SU-DHL-6 (cell line): ENCODE data around the gene OSBP2.

Experiments
- H2AFZ ChIP-seq: fragments of 200-600 bp; sonication (generic); 2 replicates; pipeline ENCODE4 v1.6.1; 2014; ENCODE audit warnings: low read depth, mild to moderate bottlenecking, moderate library complexity, mixed read lengths, antibody characterized with exemption, low read length; ENCODE audit not compliant: severe bottlenecking
- H3F3A ChIP-seq: fragments of 200-600 bp; shearing (Covaris generic); 2 replicates; pipeline ENCODE4 v1.6.0; 2016; ENCODE audit warnings: antibody characterized with exemption, mild to moderate bottlenecking; ENCODE audit not compliant: insufficient read depth
- H3K27ac ChIP-seq: fragments of 200-600 bp; sonication (generic); 2 replicates; pipeline ENCODE4 v1.5.1; 2016; ENCODE audit warnings: low read depth, mild to moderate bottlenecking, low read length, moderate library complexity, mixed read lengths
- H3K27me3 ChIP-seq: fragments of 200-600 bp; sonication (generic), shearing (Covaris generic); 2 replicates; pipeline ENCODE4 v1.6.0; 2014; ENCODE audit warnings: mild to moderate bottlenecking, low read length
- H3K36me3 ChIP-seq: fragments of 200-600 bp; sonication (generic); 2 replicates; pipeline ENCODE4 v1.6.1; 2014; ENCODE audit warnings: mild to moderate bottlenecking, low read length, mixed read lengths
- H3K4me2 ChIP-seq: fragments of 300-600, 200-600 bp; shearing (Covaris generic), sonication (generic); 2 replicates; pipeline ENCODE4 v1.6.0; 2014; ENCODE audit warnings: low read length, low read depth, mild to moderate bottlenecking; ENCODE audit not compliant: poor library complexity, severe bottlenecking
- H3K4me3 ChIP-seq: fragments of 200-600 bp; sonication (generic); 2 replicates; pipeline ENCODE4 v1.5.1; 2014; ENCODE audit warnings: antibody characterized with exemption, low read length, mild to moderate bottlenecking, mixed read lengths; ENCODE audit not compliant: insufficient read depth, poor library complexity, severe bottlenecking
- H3K79me2 ChIP-seq: fragments of 200-600 bp; sonication (generic); 2 replicates; pipeline ENCODE4 v1.6.1; 2014; ENCODE audit warnings: mild to moderate bottlenecking, low read length, moderate library complexity; ENCODE audit not compliant: insufficient read depth
- H3K9ac ChIP-seq: fragments of 200-600 bp; sonication (generic); 2 replicates; pipeline ENCODE4 v1.7.0; 2014; ENCODE audit warnings: mild to moderate bottlenecking, low read length
- H3K9me2 ChIP-seq: fragments of 200-600 bp; sonication (generic); replicated peaks from 2 replicates; pipeline ENCODE4 v1.6.1; 2014; ENCODE audit warnings: low read length; ENCODE audit not compliant: insufficient read depth
- H3K9me3 ChIP-seq: fragments of 200-600 bp; sonication (generic); 2 replicates; pipeline ENCODE4 v1.6.1; 2014; ENCODE audit warnings: low read length, mixed read lengths; ENCODE audit not compliant: insufficient read depth
- H4K20me1 ChIP-seq: fragments of 200-600 bp; sonication (generic); 2 replicates; pipeline ENCODE4 v1.6.1; 2014; ENCODE audit warnings: low read depth, mild to moderate bottlenecking, antibody characterized with exemption, low read length, moderate library complexity, mixed read lengths
- CTCF ChIP-seq: fragments of 200-600 bp; sonication (generic); IDR thresholded peaks from one replicate; pipeline ENCODE4 v1.5.1; 2017; ENCODE audit warnings: antibody characterized with exemption, mild to moderate bottlenecking, low read length, moderate library complexity; ENCODE audit not compliant: insufficient read depth, poor library complexity, severe bottlenecking
- EZH2phosphoT487 ChIP-seq: fragments of 200-600 bp; sonication (generic), shearing (Covaris generic); conservative IDR thresholded peaks from 2 replicates; pipeline ENCODE4 v1.6.1; 2018; ENCODE audit warnings: mild to moderate bottlenecking, antibody characterized with exemption, low read length, moderate library complexity, mixed read lengths

Gene OSBP2

GRCh38 chr22:30648825-30649224 lies 45.8 kb upstream of the OSBP2 start:
- no peak overlapping the region for H3K27ac ChIP-seq
- no peak overlapping the region for H2AFZ ChIP-seq
- no peak overlapping the region for H3K4me2 ChIP-seq

GRCh38 chr22:30649430-30650007 lies 45.2 kb upstream of the OSBP2 start:
- H3K27ac ChIP-seq = no peak overlapping the region
- H3K9ac ChIP-seq = no peak overlapping the region
- no peak overlapping the region for H3K4me3 ChIP-seq
- no peaks in the 10 kb centered on the region for H3F3A ChIP-seq
- H4K20me1 ChIP-seq = no peaks in the 10 kb centered on the region
- H3K4me2 ChIP-seq = no peak overlapping the region
- TF ChIP-seq EZH2phosphoT487 = no peak
- no peak for TF ChIP-seq CTCF
- no peaks in the 10 kb centered on the region for H3K79me2 ChIP-seq
- no peaks in the 10 kb centered on the region for H3K9me2 ChIP-seq
- no peak overlapping the region for H2AFZ ChIP-seq
- H3K36me3 ChIP-seq = no peaks in the 10 kb centered on the region
- no peaks in the 10 kb centered on the region for H3K9me3 ChIP-seq
- H3K27me3 ChIP-seq = no peaks in the 10 kb centered on the region

More at GRCh38 chr22:30648825-30649224, 45.8 kb upstream of the OSBP2 start:
- TF ChIP-seq CTCF (no peak), EZH2phosphoT487 (no peak)
- Histone ChIP-seq H4K20me1 (no peaks in the 10 kb centered on the region), H3K79me2 (no peaks in the 10 kb centered on the region), H3K9me3 (no peaks in the 10 kb centered on the region), H3F3A (no peaks in the 10 kb centered on the region), H3K36me3 (no peaks in the 10 kb centered on the region), H3K4me3 (no peak overlapping the region), H3K27me3 (no peaks in the 10 kb centered on the region), H3K9ac (no peak overlapping the region), H3K9me2 (no peaks in the 10 kb centered on the region)

GRCh38 chr22:30650508-30651116 lies 44.1 kb upstream of the OSBP2 start:
- no peaks in the 10 kb centered on the region for H4K20me1 ChIP-seq
- no peaks in the 10 kb centered on the region for H3K9me2 ChIP-seq
- no peaks in the 10 kb centered on the region for H3K79me2 ChIP-seq
- no peak overlapping the region for H3K27ac ChIP-seq
- no peak overlapping the region for H3K4me2 ChIP-seq
- H3K9me3 ChIP-seq = no peaks in the 10 kb centered on the region
- H3K36me3 ChIP-seq = no peaks in the 10 kb centered on the region
- no peaks in the 10 kb centered on the region for H3F3A ChIP-seq
- no peaks in the 10 kb centered on the region for H3K27me3 ChIP-seq
- H2AFZ ChIP-seq = no peak overlapping the region
- H3K9ac ChIP-seq = no peak overlapping the region
- no peak overlapping the region for H3K4me3 ChIP-seq
- TF ChIP-seq CTCF = no peak
- no peak for TF ChIP-seq EZH2phosphoT487
